ENCODE data around the gene APOBEC3F. TPM values are rescaled to one million over a fixed set of nuclear protein-coding genes. Genes with fewer than 3 reads are reported as not detected.

The APOBEC3F gene
- total and polyA plus RNA-seq, 2 donors (not counting 1 experiment from before 2014, with no cell fraction given), result 23.3 to 76.8 TPM

DNA sequence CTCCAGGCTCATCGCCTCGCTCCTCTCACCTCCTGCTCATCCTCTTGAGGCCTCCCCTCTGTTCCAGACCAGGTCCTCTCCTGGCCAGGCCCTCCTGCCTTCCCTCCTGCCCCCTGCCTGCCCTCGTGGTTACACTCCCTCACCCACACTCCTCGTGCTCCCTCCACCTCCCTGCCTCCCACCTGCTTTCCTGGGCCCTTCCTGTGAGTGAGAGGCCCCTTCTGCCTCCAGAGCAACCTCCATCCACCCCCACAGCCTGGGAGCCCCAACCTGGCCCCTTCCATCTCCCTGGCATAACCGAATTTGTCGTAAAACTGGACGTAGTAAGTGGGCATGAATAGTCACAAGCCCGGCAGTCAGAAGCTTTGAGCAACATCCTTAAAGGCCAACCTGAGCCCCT is 40.9 kb downstream of the APOBEC3F start:
- no peak overlapping the region for H3K4me2 ChIP-seq (replicated peaks; ENCODE audit: low read depth, low read length, poor library complexity, severe bottlenecking)

More for the DNA sequence above, 40.9 kb downstream of the APOBEC3F start:
- no peak for ATAC-seq (ENCODE audit: low read depth)
- TF ChIP-seq EZH2 (IDR thresholded peaks at IDR 0.05; ENCODE audit: borderline replicate concordance, insufficient read depth, low read depth, low read length, poor library complexity, severe bottlenecking), result no peak
- TF ChIP-seq, protein P1, sequence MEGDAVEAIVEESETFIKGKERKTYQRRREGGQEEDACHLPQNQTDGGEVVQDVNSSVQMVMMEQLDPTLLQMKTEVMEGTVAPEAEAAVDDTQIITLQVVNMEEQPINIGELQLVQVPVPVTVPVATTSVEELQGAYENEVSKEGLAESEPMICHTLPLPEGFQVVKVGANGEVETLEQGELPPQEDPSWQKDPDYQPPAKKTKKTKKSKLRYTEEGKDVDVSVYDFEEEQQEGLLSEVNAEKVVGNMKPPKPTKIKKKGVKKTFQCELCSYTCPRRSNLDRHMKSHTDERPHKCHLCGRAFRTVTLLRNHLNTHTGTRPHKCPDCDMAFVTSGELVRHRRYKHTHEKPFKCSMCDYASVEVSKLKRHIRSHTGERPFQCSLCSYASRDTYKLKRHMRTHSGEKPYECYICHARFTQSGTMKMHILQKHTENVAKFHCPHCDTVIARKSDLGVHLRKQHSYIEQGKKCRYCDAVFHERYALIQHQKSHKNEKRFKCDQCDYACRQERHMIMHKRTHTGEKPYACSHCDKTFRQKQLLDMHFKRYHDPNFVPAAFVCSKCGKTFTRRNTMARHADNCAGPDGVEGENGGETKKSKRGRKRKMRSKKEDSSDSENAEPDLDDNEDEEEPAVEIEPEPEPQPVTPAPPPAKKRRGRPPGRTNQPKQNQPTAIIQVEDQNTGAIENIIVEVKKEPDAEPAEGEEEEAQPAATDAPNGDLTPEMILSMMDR (IDR thresholded peaks at IDR 0.05), result no peak
- Histone ChIP-seq H3K27me3 (replicated peaks in 1 of 4; ENCODE audit: control extremely low read depth in 1 of 4, control insufficient read depth in 3 of 4, insufficient read depth in 4 of 4, low read length in 3 of 4) (no peaks in the 10 kb centered on the region), H3K9ac (ENCODE audit: low read length) (no peak overlapping the region), H3K9me3 (ENCODE audit: control extremely low read depth in 1 of 3, control insufficient read depth in 2 of 3, insufficient read depth in 1 of 3, low read length in 2 of 3) (no peaks in the 10 kb centered on the region), H3K79me2 (ENCODE audit: control insufficient read depth, insufficient read depth, low read length) (peaks cover 65% of the 10 kb centered on the region), H3K36me3 (replicated peaks in 1 of 2; ENCODE audit: control extremely low read depth in 1 of 2, control insufficient read depth in 1 of 2, extremely low read depth in 1 of 2, insufficient read depth in 2 of 2, low read length in 1 of 2) (peaks cover 6 to 56% of the 10 kb centered on the region in 2 experiments), H3K4me1 (ENCODE audit: control insufficient read depth in 2 of 2, insufficient read depth in 2 of 2, low read length in 2 of 2) (peaks cover 31 to 47% of the 10 kb centered on the region in 2 donors), H4K20me1 (ENCODE audit: control insufficient read depth, insufficient read depth, low read length, poor library complexity, severe bottlenecking) (peaks cover 11% of the 10 kb centered on the region), H3K27ac (ENCODE audit: low read length in 2 of 2) (peak overlapping the region in 1 of 2 donors; percentile 72), H3K4me3 (ENCODE audit: control extremely low read depth in 1 of 5, extremely low read depth in 1 of 5, insufficient read depth in 1 of 5, low read depth in 2 of 5, low read length in 4 of 5) (no peak overlapping the region), H2AFZ (ENCODE audit: insufficient read depth, low read depth, low read length, poor library complexity, severe bottlenecking) (no peak overlapping the region)
- Mint-ChIP-seq H3K27ac (peak overlapping the region; percentile 50), H3K27me3 (no peaks in the 10 kb centered on the region), H3K4me3 (no peak overlapping the region), H3K9me3 (ENCODE audit: insufficient read depth) (no peaks in the 10 kb centered on the region), H3K4me1 (peaks cover 36% of the 10 kb centered on the region)
- no peak for DNase-seq
- intact Hi-C loops (cut with micrococcal nuclease), result no loop called here
- POLR2A ChIA-PET, result interaction anchor here (0.6 to 1.1 kb wide), 2 partner anchors 46 to 298 kb away, joined by 3 to 4 read pairs; no protein-coding TSS in a partner anchor
- WGBS (ENCODE audit: insufficient coverage), result 86% methylated on average over 7 of the region's 8 CpGs
- CTCF ChIA-PET, result interaction anchor here (2.4 kb wide), 1 partner anchor 17 kb away, joined by 7 read pairs; no protein-coding TSS in a partner anchor
